ENCODE data around the gene LYZL2. TPM values are rescaled to one million over a fixed set of nuclear protein-coding genes. Genes with fewer than 3 reads are reported as not detected.
"Not testable (repeated sequence)": the region's sequence is repeated elsewhere in the genome, so short reads cannot be mapped to it uniquely, and the experiment has no call there.

Gene LYZL2
- not detected in 2 replicates for total RNA-seq
- not detected for polyA plus RNA-seq (2012)

GRCh38 chr10:30629653-30630052 lies at the start of gene LYZL2:
Gene LYZL2, minus strand, starts transcription at chr10:30629753. Its CDS starts 2,838 bp downstream, at chr10:30626915.
- no peak for DNase-seq (ENCODE audit: low read depth)

DNA sequence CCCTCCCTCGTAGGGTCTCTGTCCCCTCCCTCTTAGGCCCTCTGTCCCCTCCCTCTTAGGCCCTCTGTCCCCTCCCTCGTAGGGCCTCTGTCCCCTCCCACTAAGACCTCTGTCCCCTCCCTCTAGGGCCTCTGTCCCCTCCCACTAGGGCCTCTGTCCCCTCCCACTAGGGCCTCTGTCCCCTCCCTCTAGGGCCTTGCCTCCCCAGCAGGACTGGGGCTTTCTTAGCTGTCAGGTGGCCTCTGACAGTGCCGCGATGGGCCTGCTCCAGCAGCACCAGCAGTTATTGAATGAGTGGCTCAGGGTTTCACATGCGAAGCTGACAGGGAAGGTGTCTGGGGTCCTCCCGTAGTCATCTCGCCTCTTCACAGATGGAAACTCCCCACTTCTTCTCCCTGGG lies 48.1 kb upstream of the LYZL2 start:
- DNase-seq (ENCODE audit: low read depth), result not testable (repeated sequence)

GRCh38 chr10:30677146-30677545 lies 47.6 kb upstream of the LYZL2 start:
- not testable (repeated sequence) for DNase-seq (ENCODE audit: low read depth)

DNA sequence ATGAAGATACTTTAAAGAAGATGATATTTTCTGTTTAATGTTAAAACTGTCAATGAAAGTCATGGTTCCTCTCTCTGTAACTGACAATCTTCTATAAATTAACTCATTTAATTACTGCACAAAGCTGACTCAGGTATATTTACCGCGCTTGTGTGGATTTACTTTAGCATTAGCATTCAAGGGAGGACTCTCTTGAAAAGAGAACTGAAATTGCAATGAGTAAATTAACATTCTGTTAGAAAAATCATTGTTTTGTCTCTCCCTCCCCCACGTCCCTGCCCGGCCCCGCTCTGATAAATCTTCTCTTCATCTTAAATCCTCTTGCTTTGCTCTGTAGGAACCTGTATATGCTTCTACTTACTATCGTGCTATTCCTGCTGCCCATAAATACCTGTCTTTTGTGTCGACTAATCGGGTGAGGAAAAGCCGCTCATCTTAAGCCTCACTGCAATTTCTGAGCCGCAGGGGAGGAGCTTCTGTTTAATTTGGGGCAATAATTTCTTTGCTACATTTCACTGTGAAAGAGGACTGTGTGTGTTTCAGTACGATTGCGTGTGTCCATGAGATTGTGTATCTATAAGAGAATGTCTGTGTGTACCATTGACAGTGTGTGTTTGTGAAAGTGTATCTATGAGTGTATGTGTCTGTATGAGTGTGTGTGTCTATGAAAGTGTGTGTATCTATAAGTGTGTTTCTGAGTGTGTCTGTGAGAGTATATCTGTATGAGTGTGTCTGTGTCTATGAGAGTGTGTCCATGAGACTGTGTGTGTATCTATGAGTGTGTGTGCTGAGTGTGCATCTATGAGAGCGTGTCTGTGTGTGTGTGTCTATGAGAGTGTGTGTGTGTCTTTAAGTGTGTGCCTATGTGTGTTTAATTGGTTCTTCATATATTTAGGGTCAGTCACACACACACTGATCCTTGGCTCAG lies 46.5 kb upstream of the LYZL2 start:
- DNase-seq (ENCODE audit: low read depth), result no peak

- no peak for DNase-seq (ENCODE audit: low read depth)
Observed at GRCh38 chr10:30674796-30675195, 45.2 kb upstream of the LYZL2 start.

GRCh38 chr10:30673262-30673661 lies 43.7 kb upstream of the LYZL2 start:
- DNase-seq (ENCODE audit: low read depth), result not testable (repeated sequence)

- DNase-seq (ENCODE audit: low read depth), result not testable (repeated sequence)
Observed at GRCh38 chr10:30672338-30672737, 42.8 kb upstream of the LYZL2 start.

- DNase-seq (ENCODE audit: low read depth), result peak; percentile 89
Observed at GRCh38 chr10:30671026-30671616, 41.6 kb upstream of the LYZL2 start.

DNA sequence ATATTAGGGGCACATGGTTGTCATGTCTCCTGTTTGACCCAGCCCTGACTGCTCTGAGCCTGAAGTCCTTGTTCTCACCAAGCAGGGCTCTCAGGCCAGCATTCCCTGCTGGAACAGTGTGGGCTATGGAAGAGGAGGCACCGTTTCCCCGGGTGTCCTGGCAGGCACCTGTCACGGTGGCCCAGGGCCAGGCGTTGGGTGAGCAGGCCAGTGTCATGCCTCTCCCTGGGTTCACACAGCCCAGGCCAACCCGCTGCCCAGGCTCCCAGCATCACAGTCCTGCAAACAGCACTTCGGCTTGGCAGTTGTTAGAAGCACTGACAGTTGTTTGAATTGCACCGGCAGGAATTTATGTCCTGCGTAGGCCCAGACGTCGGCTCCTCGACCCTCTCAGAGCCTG lies 38.4 kb upstream of the LYZL2 start:
- DNase-seq (ENCODE audit: low read depth), result peak; percentile 61

GRCh38 chr10:30663403-30663802 lies 33.9 kb upstream of the LYZL2 start:
- DNase-seq (ENCODE audit: low read depth), result not testable (repeated sequence)

GRCh38 chr10:30662814-30663213 lies 33.3 kb upstream of the LYZL2 start:
- DNase-seq (ENCODE audit: low read depth), result no peak

DNA sequence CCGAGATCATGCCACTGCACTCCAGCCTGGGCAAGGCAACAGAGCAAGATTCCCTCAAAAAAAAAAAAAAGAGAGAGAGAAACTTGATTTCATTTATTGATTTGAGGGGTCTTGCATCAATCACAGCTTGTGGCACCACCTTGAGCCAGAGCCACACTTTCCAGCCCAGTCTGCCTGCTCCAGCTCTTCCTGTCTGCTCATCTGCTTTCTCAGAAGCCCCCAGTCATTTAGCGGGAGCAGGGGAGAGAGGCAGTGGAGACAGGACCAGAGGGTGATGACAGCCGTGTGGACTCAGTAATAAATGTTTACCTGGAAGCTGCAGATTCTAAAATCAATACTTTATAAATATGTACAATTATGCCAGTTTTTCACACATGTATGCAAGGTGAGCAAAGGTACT lies 30.8 kb upstream of the LYZL2 start:
- DNase-seq (ENCODE audit: low read depth), result not testable (repeated sequence)

- DNase-seq (ENCODE audit: low read depth), result no peak
Observed at GRCh38 chr10:30656233-30656632, 26.7 kb upstream of the LYZL2 start.

DNA sequence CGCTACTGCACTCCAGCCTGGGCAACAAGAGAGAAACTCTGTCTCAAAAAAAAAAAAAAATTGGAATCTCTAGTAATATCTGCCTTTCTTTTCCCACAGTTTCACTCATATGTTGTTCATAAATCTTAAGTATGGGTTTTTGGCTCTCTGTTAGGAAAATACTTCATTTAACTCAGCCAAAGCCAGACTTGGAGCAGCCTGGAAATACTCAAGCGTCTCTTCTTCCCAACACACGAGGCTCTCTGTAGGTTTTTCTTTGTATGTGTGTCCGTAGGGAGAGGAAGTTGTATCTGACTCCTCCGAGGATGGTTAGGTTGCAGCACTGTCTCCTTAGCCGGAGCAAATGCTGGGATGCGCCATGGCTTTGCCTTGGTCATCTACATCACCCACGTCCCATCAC lies 25.4 kb upstream of the LYZL2 start:
- not testable (repeated sequence) for DNase-seq (ENCODE audit: low read depth)

DNA sequence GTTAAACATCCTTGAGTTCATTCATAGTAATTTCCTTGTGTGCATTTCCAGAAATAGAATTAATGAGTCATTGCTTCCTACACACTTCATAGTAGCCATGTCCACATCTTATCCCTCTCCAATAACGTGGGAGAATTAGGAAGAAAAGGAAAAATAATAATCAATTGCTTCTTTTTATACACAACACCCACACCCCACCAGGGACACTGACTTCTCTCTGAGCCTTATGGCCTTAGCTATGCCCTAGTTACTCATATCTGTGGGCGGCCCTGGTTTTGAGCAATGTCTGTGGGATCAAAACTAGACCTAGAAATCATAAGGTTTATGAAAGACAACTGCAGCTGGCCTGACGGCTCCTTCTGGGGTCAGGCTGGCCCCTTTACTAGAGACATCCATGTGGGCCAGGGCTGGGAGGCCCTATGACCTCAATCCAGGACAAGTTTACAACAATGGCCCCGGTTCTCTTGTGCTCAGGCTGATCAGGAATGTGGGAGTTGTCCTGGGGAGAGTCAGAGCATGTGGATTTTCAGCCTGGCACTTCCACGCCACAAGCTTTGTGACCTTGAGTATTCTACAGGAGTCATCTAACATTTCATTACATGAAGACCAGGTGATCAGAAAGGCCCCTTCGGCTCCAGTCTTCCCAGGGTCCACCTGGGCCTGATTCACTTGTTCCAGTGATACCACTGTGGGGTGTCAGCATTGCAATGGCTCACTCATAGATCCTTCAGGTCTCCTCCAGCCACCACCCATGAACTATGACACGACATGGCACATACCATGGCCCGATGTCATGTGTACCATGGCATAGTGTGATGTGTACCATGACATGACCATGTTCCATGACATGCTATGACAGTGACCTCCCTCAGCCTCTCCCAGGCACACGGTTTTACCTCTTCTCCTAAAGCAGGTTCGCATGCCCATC lies 22.2 kb upstream of the LYZL2 start:
- DNase-seq (ENCODE audit: low read depth), result peak; percentile 76

- DNase-seq (ENCODE audit: low read depth), result no peak
Observed at GRCh38 chr10:30647089-30647488, 17.5 kb upstream of the LYZL2 start.

GRCh38 chr10:30645340-30645827 lies 15.8 kb upstream of the LYZL2 start:
- DNase-seq (ENCODE audit: low read depth), result peak; percentile 46

- not testable (repeated sequence) for DNase-seq (ENCODE audit: low read depth)
Observed at GRCh38 chr10:30644408-30644861, 14.9 kb upstream of the LYZL2 start.

DNA sequence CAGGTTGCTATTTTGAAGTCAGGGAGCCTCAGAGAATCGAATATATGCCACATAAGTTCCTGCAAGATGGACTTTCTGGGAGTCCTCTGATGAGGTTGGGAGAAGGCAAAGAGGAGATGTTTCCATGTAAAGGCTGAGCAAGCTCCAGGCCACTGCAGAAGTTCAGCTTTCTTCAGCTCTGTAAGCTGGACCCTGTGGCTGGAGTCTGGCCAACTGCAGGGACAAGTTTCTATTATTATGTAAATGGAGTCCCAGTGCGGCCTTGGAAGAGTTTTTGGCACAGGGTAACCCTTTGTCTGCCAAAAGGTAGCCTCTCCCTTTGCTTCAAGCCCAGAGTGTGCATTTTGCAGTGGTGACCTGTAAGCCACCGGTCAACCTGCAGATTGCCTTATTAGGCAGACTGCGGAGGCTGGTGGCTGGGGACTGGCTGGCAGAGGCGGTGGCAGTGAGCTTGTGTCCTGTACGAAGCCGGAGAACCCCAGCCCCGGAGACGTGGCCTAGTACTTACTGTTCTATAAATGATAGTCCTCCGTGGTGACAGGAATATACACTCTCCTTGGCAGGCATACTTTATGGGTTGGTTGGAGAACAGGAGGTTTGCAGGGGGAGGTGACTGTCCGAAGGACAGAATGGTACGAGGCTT lies 14.1 kb upstream of the LYZL2 start:
- DNase-seq (ENCODE audit: low read depth), result not testable (repeated sequence)

GRCh38 chr10:30642856-30643255 lies 13.3 kb upstream of the LYZL2 start:
- DNase-seq (ENCODE audit: low read depth), result not testable (repeated sequence)
